Thoracic aorta (tissue), 2 donors: ENCODE data around the gene TNRC6C. TPM values are rescaled to one million over a fixed set of nuclear protein-coding genes. Genes with fewer than 3 reads are reported as not detected.
A peak's percentile ranks its signal among the peaks of the same experiment; 100 is the strongest.

Source experiments
- ATAC-seq: fragments of 150-250 bp; one replicate; pipeline ENCODE4 v1.8.0; 2017; ENCODE audit warnings: low read depth; ENCODE audit not compliant: insufficient number of reproducible peaks, low FRiP score
- DNase-seq: peaks from one replicate; pipeline ENCODE4 v3.0.0-alpha.2; 2020; ENCODE audit warnings: low spot score
- H3K27ac ChIP-seq, 2 donors: fragments of 200-600 bp; sonication (generic); 1 replicate in 1 of 2; 2 replicates in 1 of 2; pipeline ENCODE4 v1.5.1; 2016; ENCODE audit warnings: mild to moderate bottlenecking in 2 of 2, moderate library complexity in 2 of 2
- H3K27me3 ChIP-seq: fragments of 200-600 bp; sonication (generic); replicated peaks from 2 replicates; pipeline ENCODE4 v1.6.0; 2016; ENCODE audit warnings: mild to moderate bottlenecking; ENCODE audit not compliant: insufficient read depth
- H3K36me3 ChIP-seq: fragments of 200-600 bp; sonication (generic); one replicate; pipeline ENCODE4 v1.5.1; 2016
- H3K4me1 ChIP-seq, 2 donors: fragments of 200-600 bp; sonication (generic); 1 replicate in 1 of 2; 2 replicates in 1 of 2; pipeline versions ENCODE4 v1.5.1 to v1.6.0; 2016; ENCODE audit warnings: low read depth in 2 of 2, mild to moderate bottlenecking in 1 of 2; ENCODE audit not compliant: control insufficient read depth in 1 of 2
- H3K4me3 ChIP-seq: fragments of 200-600 bp; sonication (generic); 2 replicates; pipeline ENCODE4 v1.5.1; 2016; ENCODE audit warnings: mild to moderate bottlenecking
- H3K9me3 ChIP-seq: fragments of 200-600 bp; sonication (generic); 2 replicates; pipeline ENCODE4 v1.5.1; 2016
- CTCF ChIP-seq: fragments of 200-600 bp; sonication (generic); IDR thresholded peaks from one replicate; pipeline ENCODE4 v1.5.1; 2019; ENCODE audit warnings: antibody characterized with exemption
- total RNA-seq, 2 donors: library from RNA; depleted of rRNA; stranded (reverse); fragments of >200 nt; gene quantifications; one replicate each; pipeline versions ENCODE4 v1.1.0 to v1.2.3, GENCODE V29; 2016

TNRC6C gene
- total RNA-seq: 10 to 100 TPM; 27.8 to 41.1 TPM

GRCh38 chr17:77957857-77958715 lies at the start of gene TNRC6C:
TNRC6C (plus strand) TSS chr17:77958703; CDS start chr17:78004207, 45,504 bp downstream.
- DNase-seq (peak; percentile 99), ATAC-seq (peak; percentile 94)
- Histone ChIP-seq H3K27me3 (no peaks in the 10 kb centered on the region), H3K4me3 (peak within 1 kb of the TSS; percentile 92), H3K27ac (peak within 1 kb of the TSS; percentile 63 to 74), H3K4me1 (peaks cover 20 to 31% of the 10 kb centered on the region in 2 donors), H3K36me3 (no peaks in the 10 kb centered on the region), H3K9me3 (no peaks in the 10 kb centered on the region)
- no peak for TF ChIP-seq CTCF

GRCh38 chr17:77909236-77909635 lies 49.3 kb upstream of the TNRC6C start:
- H3K27ac ChIP-seq: no peak overlapping the region

GRCh38 chr17:77909816-77910215 lies 48.7 kb upstream of the TNRC6C start:
- Histone ChIP-seq H3K4me1 (peaks cover 0 to 14% of the 10 kb centered on the region in 2 donors), H3K27me3 (no peaks in the 10 kb centered on the region), H3K27ac (no peak overlapping the region), H3K9me3 (no peaks in the 10 kb centered on the region), H3K4me3 (no peak overlapping the region), H3K36me3 (no peaks in the 10 kb centered on the region)
- no peak for DNase-seq
- no peak for ATAC-seq
- no peak for TF ChIP-seq CTCF

More at GRCh38 chr17:77909236-77909635, 49.3 kb upstream of the TNRC6C start:
- no peak for TF ChIP-seq CTCF
- no peaks in the 10 kb centered on the region for H3K27me3 ChIP-seq
- H3K9me3 ChIP-seq: no peaks in the 10 kb centered on the region
- peaks cover 0 to 14% of the 10 kb centered on the region in 2 donors for H3K4me1 ChIP-seq
- DNase-seq (no peak), ATAC-seq (no peak)
- peak overlapping the region; percentile 32 for H3K4me3 ChIP-seq
- no peaks in the 10 kb centered on the region for H3K36me3 ChIP-seq

GRCh38 chr17:77914385-77915254 lies 43.9 kb upstream of the TNRC6C start:
- H3K36me3 ChIP-seq: no peaks in the 10 kb centered on the region
- DNase-seq (no peak), ATAC-seq (no peak)
- no peak overlapping the region for H3K4me3 ChIP-seq
- no peak for TF ChIP-seq CTCF
- peaks cover 0 to 2% of the 10 kb centered on the region in 2 donors for H3K4me1 ChIP-seq
- no peaks in the 10 kb centered on the region for H3K27me3 ChIP-seq
- H3K9me3 ChIP-seq: no peaks in the 10 kb centered on the region
- no peak overlapping the region for H3K27ac ChIP-seq

- ATAC-seq (no peak), DNase-seq (no peak)
- Histone ChIP-seq H3K4me1 (no peaks in the 10 kb centered on the region), H3K36me3 (no peaks in the 10 kb centered on the region), H3K27me3 (no peaks in the 10 kb centered on the region), H3K27ac (no peak overlapping the region), H3K4me3 (no peak overlapping the region), H3K9me3 (no peaks in the 10 kb centered on the region)
- TF ChIP-seq CTCF: no peak
These were observed 42.9 kb upstream of the TNRC6C start for GRCh38 chr17:77915594-77916021.
